ENCODE results near the gene CHAT.

GRCh38 chr10:49642311-49642710 is 28.5 kb downstream of the CHAT start:
- TF ChIP-seq EZH2 (IDR thresholded peaks at IDR 0.05; ENCODE audit: insufficient read depth, poor library complexity, severe bottlenecking) (no peak), EZH2phosphoT487 (IDR thresholded peaks at IDR 0.05; ENCODE audit: insufficient read depth, low read depth) (no peak)
